HG02763 (cell line): Measurements from ENCODE around the gene SSBP3.

Experiments used
- ATAC-seq: cut with Tn5 transposase; IDR thresholded peaks from one replicate; pipeline ENCODE4 v1.9.1; 2021; ENCODE audit warnings: mild to moderate bottlenecking, moderate library complexity; ENCODE audit not compliant: unreplicated experiment

Gene SSBP3

GRCh38 chr1:54272772-54273091, 133.5 kb downstream of the SSBP3 start:
- ATAC-seq, result no peak

GRCh38 chr1:54272134-54272533, 134.1 kb downstream of the SSBP3 start:
- ATAC-seq, result no peak

GRCh38 chr1:54271341-54271740, 134.9 kb downstream of the SSBP3 start:
- no peak for ATAC-seq

- ATAC-seq, result no peak
These were observed 135.7 kb downstream of the SSBP3 start for GRCh38 chr1:54270543-54270942.

GRCh38 chr1:54268762-54269297, 137.4 kb downstream of the SSBP3 start:
- no peak for ATAC-seq

GRCh38 chr1:54267815-54268761, 138.1 kb downstream of the SSBP3 start:
- ATAC-seq, result no peak

GRCh38 chr1:54266908-54267307, 139.3 kb downstream of the SSBP3 start:
- no peak for ATAC-seq

- no peak for ATAC-seq
These were observed 140.0 kb downstream of the SSBP3 start for GRCh38 chr1:54266195-54266594.

- no peak for ATAC-seq
These were observed 140.5 kb downstream of the SSBP3 start for GRCh38 chr1:54265659-54266058.

- no peak for ATAC-seq
These were observed 141.1 kb downstream of the SSBP3 start for GRCh38 chr1:54265126-54265525.

GRCh38 chr1:54263601-54264226, 142.5 kb downstream of the SSBP3 start:
- no peak for ATAC-seq

GRCh38 chr1:54262244-54262643, 143.9 kb downstream of the SSBP3 start:
- ATAC-seq, result no peak

- no peak for ATAC-seq
These were observed 145.4 kb downstream of the SSBP3 start for GRCh38 chr1:54260810-54261209.

GRCh38 chr1:54259546-54260140, 146.6 kb downstream of the SSBP3 start:
- no peak for ATAC-seq

GRCh38 chr1:54257876-54258275, 148.3 kb downstream of the SSBP3 start:
- no peak for ATAC-seq

- ATAC-seq, result no peak
These were observed 148.9 kb downstream of the SSBP3 start for GRCh38 chr1:54257346-54257620.

GRCh38 chr1:54256522-54257345, 149.5 kb downstream of the SSBP3 start:
- no peak for ATAC-seq

GRCh38 chr1:54255026-54255702, 151.0 kb downstream of the SSBP3 start:
- ATAC-seq, result no peak

GRCh38 chr1:54254055-54254454, 152.1 kb downstream of the SSBP3 start:
- ATAC-seq, result no peak

- ATAC-seq, result no peak
These were observed 152.7 kb downstream of the SSBP3 start for GRCh38 chr1:54253480-54253879.
